HEK293T (cell line): ENCODE results near the gene MBOAT2.

Experiments used
- BHLHE40 ChIP-seq: fragments of 450-650 bp; IDR thresholded peaks from 2 replicates; pipeline ENCODE4 v1.6.1; 2016; ENCODE audit warnings: mild to moderate bottlenecking, moderate library complexity, borderline replicate concordance
- CTBP1 ChIP-seq: fragments of 450-650 bp; IDR thresholded peaks from 2 replicates; pipeline ENCODE4 v1.6.1; 2016; ENCODE audit warnings: borderline replicate concordance
- ELF4 ChIP-seq: fragments of 450-650 bp; IDR thresholded peaks from 2 replicates; pipeline ENCODE4 v1.6.1; 2017; ENCODE audit warnings: antibody characterized with exemption
- FOXA1 ChIP-seq: fragments of 450-650 bp; IDR thresholded peaks from 2 replicates; pipeline ENCODE4 v1.6.1; 2016; ENCODE audit warnings: mild to moderate bottlenecking
- FOXM1 ChIP-seq: fragments of 450-650 bp; IDR thresholded peaks from 2 replicates; pipeline ENCODE4 v1.6.1; 2017; ENCODE audit warnings: mild to moderate bottlenecking, borderline replicate concordance
- LEF1 ChIP-seq: fragments of 450-650 bp; IDR thresholded peaks from 2 replicates; pipeline ENCODE4 v1.6.1; 2017; ENCODE audit warnings: mild to moderate bottlenecking, borderline replicate concordance
- SP1 ChIP-seq: fragments of 450-650 bp; IDR thresholded peaks from 2 replicates; pipeline ENCODE4 v1.6.1; 2017
- TARDBP ChIP-seq: fragments of 450-650 bp; IDR thresholded peaks from 2 replicates; pipeline ENCODE4 v1.6.1; 2016

GRCh38 chr2:9006368-9006767 lies 2.9 kb upstream of the MBOAT2 start:
- TF ChIP-seq SP1 (no peak), FOXA1 (no peak), CTBP1 (no peak), TARDBP (no peak), FOXM1 (no peak), LEF1 (no peak), ELF4 (no peak), BHLHE40 (no peak)
